ENCODE measurements around the gene S100A2. TPM values are rescaled to one million over a fixed set of nuclear protein-coding genes. Genes with fewer than 3 reads are reported as not detected.
"Not testable (repeated sequence)": the region's sequence is repeated elsewhere in the genome, so short reads cannot be mapped to it uniquely, and the experiment has no call there.

Gene S100A2
- polyA plus RNA-seq, 1 donor, result 3.9 TPM

- DNase-seq, result no peak
Measured at GRCh38 chr1:153597206-153597605, 31.6 kb upstream of the S100A2 start.

DNA sequence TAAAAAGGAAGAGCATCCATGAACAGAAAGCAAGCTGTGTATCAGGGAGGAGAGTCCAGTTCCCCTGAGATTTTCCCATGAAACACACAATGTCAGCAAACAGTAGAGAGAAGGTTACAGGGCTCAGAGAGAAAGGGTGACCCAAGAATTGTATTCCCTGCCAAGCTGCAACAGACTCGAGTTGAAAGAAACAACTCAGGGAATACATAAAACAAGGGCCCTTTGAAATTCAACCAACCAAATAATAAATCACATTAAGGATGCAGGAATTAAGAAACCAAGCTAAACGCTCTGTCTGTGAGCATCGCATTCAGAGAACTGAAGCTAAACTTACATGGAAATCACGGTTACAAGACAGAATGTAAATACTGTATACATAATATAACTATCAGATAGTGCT is 27.1 kb upstream of the S100A2 start:
- no peak for DNase-seq

DNA sequence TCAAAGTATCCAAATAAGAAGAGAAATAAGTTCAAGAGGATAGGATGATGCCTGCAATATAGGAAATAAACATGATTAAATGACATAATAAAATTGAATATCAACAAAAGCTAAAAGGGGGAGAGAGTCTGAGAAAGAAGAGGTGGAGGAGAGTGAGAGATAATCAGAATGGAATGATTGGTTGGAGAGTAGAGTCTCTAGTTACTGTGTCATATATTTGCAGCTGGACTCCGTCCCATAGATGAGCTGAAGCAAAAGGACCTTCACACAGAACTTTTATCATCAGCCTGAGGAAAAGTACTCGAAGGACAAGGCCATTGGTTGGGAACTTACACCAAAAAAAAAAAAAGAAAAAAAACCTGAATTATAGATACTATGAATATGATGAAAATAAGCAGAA is 22.8 kb upstream of the S100A2 start:
- no peak for DNase-seq

DNA sequence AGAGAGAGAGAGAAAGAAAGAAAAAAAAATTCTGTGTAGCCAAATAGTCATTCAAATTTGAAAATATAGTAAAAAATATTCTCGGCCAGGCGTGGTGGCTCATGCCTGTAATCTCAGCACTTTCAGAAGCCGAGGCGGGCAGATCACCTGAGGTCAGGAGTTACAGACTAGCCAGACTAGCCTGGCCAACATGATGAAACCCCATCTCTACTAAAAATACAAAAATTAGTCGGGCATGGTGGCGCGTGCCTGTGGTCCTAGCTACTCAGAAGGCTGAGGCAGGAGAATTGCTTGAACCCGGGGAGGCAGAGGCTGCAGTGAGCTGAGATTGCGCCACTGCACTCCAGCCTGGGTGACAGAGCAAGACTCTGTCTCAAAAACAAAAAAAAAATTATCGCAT is 22.4 kb upstream of the S100A2 start:
- DNase-seq, result not testable (repeated sequence)

GRCh38 chr1:153587314-153587713 is 21.7 kb upstream of the S100A2 start:
- DNase-seq, result no peak

DNA sequence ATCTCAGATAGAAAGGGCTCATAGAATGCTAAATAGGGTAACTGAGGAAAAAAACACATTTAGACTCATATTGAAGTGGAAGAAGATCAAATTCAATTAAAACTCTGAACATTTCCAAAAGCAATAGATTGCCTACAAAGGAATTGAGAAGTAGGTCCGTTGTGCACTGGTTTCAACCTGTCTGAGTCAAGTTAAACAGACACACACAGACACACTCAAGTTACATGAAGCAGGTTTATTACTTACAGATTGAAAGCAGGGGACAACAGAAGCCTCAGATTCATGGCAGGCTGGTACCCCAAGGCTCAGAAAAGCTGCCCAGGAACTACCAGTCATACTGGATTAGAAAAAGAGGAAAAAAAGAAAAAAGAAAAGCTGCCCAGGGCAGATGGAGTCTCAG is 20.7 kb upstream of the S100A2 start:
- DNase-seq, result no peak

- DNase-seq, result no peak
Measured at GRCh38 chr1:153585006-153585405, 19.4 kb upstream of the S100A2 start.

DNA sequence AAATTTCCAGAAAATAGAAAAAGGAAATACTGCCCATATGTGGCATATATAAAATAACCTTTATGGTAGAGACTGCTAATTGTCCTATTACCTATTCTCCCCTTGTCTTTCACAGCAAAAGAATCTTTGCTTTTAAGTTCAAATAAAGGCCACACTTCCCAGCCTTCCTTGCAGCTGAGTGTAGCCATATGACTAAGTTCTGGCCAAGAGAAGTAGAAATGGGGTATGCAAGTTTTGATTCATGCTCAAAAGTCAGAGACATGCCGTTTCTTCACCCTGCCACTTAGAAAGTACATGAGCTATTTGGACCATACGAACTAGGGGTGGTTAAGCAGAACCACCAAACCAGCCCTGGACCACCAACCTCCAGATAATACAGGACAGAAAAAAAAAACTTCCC is 18.3 kb upstream of the S100A2 start:
- DNase-seq, result no peak

DNA sequence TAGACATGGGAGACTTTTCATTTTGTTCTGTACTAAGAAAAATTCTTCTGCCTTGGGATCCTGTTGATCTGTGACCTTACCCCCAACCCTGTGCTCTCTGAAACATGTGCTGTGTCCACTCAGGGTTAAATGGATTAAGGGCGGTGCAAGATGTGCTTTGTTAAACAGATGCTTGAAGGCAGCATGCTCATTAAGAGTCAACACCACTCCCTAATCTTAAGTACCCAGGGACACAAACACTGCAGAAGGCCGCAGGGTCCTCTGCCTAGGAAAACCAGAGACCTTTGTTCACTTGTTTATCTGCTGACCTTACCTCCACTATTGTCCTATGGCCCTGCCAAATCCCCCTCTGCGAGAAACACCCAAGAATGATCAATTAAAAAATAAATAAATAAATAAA is 17.9 kb upstream of the S100A2 start:
- DNase-seq, result not testable (repeated sequence)

- not testable (repeated sequence) for DNase-seq
Measured at GRCh38 chr1:153582836-153583235, 17.2 kb upstream of the S100A2 start.

DNA sequence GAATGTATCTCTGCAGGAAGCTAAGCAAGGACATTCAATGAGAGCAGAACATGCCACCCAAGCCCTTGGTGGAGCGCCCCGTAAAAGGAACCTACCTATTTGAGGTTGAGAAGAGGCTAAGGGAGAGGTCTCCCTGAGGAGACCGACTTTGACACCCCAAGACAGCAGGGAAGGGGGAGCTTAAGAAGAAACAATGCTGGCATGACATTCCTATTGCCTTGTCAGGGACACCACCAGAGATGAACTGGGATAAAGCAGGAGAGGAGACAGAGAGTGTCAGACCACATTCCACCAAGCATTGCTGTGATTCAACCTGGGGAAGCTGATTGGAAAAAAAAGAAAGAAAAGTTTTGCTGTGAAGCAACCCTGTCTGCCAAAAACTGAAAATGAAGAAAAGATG is 13.3 kb upstream of the S100A2 start:
- no peak for DNase-seq

- no peak for DNase-seq
Measured at GRCh38 chr1:153578490-153578889, 12.8 kb upstream of the S100A2 start.

DNA sequence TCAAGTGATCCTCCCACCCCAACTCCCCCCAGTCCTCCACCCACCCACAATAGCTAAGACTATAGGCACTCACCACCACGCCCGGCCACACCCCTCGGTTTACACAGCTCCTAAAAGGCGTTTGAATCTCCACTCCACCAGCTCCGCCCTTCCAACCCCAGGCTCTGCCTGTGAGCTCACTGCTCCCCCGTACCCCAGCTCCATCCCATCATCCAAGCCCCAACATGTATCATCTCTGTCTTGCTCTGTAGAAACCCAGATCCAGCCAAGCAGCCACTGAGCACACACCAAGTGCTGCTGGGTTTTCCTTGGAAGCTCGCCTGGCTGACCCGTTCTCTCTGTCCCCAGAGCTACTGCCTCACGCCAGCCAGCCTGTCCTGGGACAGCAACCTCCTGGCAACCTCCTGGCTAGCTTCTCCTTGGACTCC is 12.0 kb upstream of the S100A2 start:
- no peak for DNase-seq

DNA sequence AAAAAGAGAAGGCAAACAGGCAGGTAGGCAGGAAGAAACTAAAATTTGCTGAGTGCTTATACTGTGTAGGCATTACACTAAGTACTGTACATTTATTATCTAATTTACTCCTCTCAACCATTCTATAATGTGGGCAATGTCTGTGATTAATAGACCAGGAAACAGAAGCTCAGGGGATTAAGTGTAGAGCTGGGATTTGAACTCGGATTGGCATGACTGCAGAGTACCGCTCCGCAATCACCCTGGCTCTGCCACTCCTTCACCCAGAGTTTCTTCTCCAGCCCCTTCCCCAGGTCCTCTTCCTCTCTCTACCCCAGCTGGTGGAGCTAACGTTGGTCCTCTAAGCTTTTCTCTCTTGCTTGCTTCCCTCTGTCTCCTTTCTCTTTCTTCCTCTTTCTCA is 11.5 kb upstream of the S100A2 start:
- DNase-seq, result no peak

GRCh38 chr1:153575497-153575896 is 9.9 kb upstream of the S100A2 start:
- DNase-seq, result not testable (repeated sequence)

DNA sequence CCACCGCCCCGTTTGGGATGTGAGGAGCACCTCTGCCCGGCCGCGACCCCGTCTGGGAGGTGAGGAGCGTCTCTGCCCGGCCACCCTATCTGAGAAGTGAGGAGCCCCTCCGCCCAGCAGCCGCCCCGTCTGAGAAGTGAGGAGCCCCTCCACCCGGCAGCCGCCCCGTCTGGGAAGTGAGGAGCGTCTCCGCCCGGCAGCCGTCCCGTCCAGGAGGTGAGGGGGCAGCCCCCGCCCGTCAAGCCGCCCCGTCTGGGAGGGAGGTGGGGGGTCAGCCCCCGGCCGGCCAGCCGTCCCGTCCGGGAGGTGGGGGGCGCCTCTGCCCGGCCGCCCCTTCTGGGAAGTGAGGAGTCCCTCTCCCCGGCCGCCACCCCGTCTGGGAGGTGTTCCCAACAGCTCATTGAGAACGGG is 9.4 kb upstream of the S100A2 start:
- DNase-seq, result not testable (repeated sequence)

GRCh38 chr1:153573351-153573750 is 7.7 kb upstream of the S100A2 start:
- DNase-seq, result no peak

GRCh38 chr1:153572569-153573015 is 6.9 kb upstream of the S100A2 start:
- peak; percentile 71 for DNase-seq

GRCh38 chr1:153571706-153572105 is 6.1 kb upstream of the S100A2 start:
- DNase-seq, result no peak

DNA sequence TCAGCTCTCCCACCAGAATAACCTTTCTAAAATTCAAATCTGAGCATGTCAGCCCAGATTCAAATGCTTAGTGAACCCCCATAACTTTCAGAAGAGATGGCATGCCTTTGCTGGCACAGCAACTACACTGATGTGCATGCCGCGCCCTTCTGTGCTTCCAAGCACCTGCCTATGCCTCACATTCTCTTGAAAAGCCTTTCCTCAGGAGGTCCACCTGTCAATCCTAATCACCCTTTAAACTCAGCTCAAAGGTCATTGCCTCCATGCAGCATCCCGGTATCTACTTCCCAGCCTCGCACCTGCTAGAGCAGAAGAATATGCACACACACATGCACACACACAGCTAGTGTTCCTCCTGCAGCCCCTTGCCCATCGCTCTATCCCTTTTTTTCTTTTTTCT is 5.2 kb upstream of the S100A2 start:
- DNase-seq, result no peak

GRCh38 chr1:153569465-153569864 is 3.8 kb upstream of the S100A2 start:
- no peak for DNase-seq

GRCh38 chr1:153568367-153569099 is 2.9 kb upstream of the S100A2 start:
- DNase-seq, result peak; percentile 88

- DNase-seq, result no peak
Measured at GRCh38 chr1:153567621-153568366, 2.1 kb upstream of the S100A2 start.
